Activated CD4-positive, CD25-positive, alpha-beta regulatory T cell treated with anti-CD3 and anti-CD28 coated beads, Interleukin-2, amount 50 U/mL, for 72 hours (primary cell): ENCODE data around the gene TRMT112.

ENCODE experiments used
- DNase-seq: peaks from one replicate; pipeline ENCODE4 v3.0.0; 2021

The TRMT112 gene

GRCh38 chr11:64317325-64317960 lies at the start of gene TRMT112:
Gene TRMT112, minus strand, starts transcription at chr11:64317559. Its CDS starts 33 bp downstream, at chr11:64317526.
- peak; percentile 92 for DNase-seq

DNA sequence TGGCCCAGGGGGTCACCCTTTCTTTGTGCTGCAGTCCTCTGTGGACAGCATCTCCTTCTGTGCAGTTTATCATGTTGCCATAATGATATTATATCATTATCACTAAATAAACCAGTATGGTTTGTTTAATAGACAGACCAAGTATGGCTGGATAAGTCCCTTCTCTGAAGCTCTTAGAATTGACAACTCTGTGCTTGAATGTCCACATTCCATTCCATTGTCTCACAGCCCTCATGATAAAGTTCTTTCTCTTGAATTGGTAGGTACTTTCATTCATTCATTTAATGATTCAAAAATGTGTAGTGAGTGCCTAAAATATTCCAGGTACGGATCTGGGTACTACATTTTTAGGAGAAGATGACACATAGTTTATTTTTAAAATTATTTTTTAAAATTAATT lies 49.4 kb upstream of the TRMT112 start:
- DNase-seq: no peak

DNA sequence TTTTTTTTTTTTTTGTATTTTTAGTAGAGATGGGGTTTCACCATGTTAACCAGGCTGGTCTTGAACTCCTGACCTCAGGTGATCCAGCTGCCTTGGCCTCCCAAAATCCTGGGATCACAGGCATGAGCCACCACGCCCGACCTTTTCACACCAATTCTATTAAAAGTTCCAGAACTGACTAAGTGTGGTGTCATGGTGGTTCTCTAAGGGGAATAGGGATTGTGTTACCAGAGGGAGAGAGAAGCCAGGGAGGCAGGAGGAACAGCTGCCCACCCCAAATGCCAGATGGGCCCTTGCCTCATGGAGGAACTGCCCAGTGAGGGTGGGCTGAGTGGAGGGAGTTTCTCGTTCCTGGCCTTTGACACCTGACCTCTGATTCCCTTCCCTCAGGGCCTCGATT lies 47.6 kb upstream of the TRMT112 start:
- DNase-seq: no peak

GRCh38 chr11:64364435-64364834 lies 47.1 kb upstream of the TRMT112 start:
- DNase-seq: no peak

- no peak for DNase-seq
These were observed 45.0 kb upstream of the TRMT112 start for GRCh38 chr11:64362339-64362738.

DNA sequence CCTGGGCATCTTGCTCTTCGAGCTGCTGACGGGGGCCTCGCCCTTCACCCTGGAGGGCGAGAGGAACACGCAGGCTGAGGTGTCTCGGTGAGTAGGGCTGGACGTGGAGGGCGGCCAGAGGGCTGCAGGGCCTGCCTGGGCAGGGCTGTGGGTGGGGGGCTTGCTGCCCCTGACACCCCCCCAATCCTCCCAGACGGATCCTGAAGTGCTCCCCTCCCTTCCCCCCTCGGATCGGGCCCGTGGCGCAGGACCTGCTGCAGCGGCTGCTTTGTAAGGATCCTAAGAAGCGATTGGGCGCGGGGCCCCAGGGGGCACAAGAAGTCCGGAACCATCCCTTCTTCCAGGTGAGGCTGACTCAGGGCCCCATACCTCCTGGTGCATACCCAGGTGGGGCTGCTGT lies 44.3 kb upstream of the TRMT112 start:
- DNase-seq: no peak

DNA sequence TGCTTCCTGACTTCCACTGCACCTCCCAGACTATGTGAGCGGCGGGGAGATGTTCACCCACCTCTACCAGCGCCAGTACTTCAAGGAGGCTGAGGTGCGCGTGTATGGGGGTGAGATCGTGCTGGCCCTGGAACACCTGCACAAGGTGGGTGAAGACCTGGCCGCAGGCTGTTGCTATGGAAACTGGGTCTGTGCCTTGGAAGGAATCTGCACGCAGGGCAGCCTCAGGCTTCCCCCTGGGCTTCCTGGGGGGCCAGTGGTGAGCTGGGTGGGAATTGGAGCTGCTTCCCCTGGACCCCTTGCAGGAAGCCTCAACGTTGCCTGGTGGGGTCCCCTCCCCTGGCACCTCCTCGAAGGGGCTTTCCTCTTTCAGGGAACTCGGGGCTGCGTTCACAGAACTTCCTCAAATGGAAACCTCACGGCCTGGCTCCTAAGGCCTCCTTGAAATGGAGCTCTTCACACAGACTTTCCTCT lies 43.1 kb upstream of the TRMT112 start:
- DNase-seq: no peak

- DNase-seq: no peak
These were observed 42.5 kb upstream of the TRMT112 start for GRCh38 chr11:64359712-64360445.

- peak; percentile 70 for DNase-seq
These were observed 41.8 kb upstream of the TRMT112 start, which contains the start of gene RPS6KA4 for GRCh38 chr11:64358907-64359711. Gene RPS6KA4, plus strand, starts transcription at chr11:64359162. Its CDS starts 74 bp downstream, at chr11:64359236.

GRCh38 chr11:64358536-64358906 lies 41.2 kb upstream of the TRMT112 start:
- DNase-seq: no peak

GRCh38 chr11:64357904-64358535 lies 40.7 kb upstream of the TRMT112 start:
- peak; percentile 67 for DNase-seq

GRCh38 chr11:64357446-64357845 lies 40.1 kb upstream of the TRMT112 start:
- DNase-seq: no peak

DNA sequence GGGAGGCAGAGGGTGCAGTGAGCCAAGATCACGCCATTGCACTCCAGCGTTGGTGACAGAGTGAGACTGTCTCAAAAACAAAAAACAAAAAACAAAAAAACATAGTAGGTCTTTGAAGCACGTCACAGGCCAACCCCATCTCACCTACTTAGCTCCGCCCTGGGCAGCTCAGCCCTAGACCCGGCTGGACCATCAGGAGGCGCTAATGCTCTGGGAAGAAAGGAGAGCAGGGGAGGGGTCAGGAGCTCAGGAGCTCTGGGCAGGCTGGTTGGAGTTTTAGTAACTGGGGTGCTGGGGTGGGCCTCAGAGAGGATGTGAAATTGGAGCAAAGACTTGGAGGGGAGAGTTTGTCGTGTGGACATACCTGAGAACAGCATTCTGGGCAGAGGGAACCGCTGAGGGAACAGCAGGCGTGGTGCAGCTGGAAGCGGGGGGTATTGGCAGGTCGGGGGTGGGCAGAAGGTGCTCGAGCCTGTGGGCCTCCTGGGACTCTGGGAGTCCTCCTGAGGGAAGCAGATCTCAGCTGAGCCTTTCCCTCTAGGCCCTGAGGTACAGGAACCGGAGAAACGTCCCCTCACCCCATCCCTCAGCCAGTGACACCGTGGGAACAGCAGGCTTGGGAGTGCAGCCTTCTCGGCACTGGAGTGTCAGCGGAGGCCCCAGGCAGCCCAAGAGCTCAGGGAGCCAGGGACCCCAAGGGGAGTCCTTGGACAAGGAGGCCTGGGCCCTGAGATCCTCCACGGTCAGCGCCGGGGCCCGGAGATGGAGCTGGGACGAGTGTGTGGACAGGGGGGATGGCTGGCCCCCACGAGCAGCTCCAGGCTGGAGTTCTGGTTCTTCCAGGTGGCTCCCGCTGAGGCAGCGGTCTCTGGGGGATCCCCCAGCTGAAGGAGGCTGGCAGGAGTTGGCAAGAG lies 39.4 kb upstream of the TRMT112 start:
- DNase-seq: no peak

GRCh38 chr11:64355078-64355940 lies 38.0 kb upstream of the TRMT112 start:
- no peak for DNase-seq

- no peak for DNase-seq
These were observed 36.6 kb upstream of the TRMT112 start for GRCh38 chr11:64353715-64354506.

DNA sequence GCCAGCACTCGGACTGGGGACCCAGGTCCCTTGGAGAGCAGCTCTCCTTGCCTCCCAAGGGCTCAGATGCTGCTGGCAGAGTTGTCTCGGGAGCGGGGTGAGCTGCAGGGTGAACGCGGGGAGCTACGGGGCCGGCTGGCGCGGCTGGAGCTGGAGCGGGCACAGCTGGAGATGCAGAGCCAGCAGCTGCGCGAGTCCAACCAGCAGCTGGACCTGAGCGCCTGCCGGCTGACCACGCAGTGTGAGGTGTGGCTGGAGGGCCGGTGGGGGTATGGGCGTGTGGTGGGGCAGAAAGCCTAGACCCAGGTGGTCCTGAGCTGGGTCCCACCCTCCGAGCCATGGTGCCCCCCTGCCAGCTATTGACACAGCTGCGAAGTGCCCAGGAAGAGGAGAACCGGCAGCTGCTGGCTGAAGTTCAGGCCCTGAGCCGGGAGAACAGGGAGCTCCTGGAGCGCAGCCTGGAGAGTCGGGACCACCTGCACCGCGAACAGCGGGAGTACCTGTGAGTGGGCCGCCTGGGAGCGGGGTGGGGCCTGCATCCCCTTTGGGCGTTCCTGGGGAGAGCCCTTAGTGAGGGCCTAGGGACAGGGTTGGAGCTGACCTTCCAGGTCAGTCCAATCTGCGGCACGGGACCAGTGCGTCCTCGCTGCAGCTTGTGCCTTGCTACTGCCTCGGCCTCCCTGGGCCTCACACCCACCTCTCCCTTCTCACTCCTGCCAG lies 35.8 kb upstream of the TRMT112 start:
- DNase-seq: no peak

- no peak for DNase-seq
These were observed 35.0 kb upstream of the TRMT112 start for GRCh38 chr11:64352099-64352994.

DNA sequence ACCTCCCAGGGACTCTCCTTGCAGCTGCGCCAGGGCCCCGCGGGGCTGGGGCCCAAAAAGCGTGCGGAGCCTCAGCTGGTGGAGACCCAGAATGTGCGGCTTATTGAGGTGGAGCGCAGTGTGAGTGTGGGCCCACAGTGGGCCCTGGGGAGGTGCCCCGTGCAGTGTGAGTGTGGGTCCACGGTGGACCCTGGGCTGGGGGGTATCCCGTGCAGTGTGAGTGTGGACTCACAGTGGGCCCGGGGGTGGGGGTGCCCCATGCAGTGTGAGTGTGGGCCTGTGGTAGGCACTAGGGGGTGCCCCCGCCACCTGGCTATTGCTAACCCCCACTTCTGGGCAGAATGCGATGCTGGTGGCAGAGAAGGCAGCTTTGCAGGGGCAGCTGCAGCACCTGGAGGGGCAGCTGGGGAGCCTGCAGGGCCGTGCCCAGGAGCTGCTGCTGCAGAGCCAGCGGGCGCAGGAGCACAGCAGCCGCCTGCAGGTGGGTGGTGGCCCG lies 33.8 kb upstream of the TRMT112 start:
- DNase-seq: no peak
